GM21423 (cell line): ENCODE measurements around the gene SPATA1.
"Not testable (repeated sequence)": the region's sequence is repeated elsewhere in the genome, so short reads cannot be mapped to it uniquely, and the experiment has no call there.

ENCODE experiments used
- ATAC-seq: cut with Tn5 transposase; IDR thresholded peaks from one replicate; pipeline ENCODE4 v1.9.1; 2021; ENCODE audit warnings: mild to moderate bottlenecking, moderate library complexity; ENCODE audit not compliant: unreplicated experiment

Gene SPATA1

GRCh38 chr1:84584126-84584525, 77.9 kb downstream of the SPATA1 start:
- ATAC-seq = no peak

GRCh38 chr1:84585803-84586202, 79.6 kb downstream of the SPATA1 start:
- no peak for ATAC-seq

DNA sequence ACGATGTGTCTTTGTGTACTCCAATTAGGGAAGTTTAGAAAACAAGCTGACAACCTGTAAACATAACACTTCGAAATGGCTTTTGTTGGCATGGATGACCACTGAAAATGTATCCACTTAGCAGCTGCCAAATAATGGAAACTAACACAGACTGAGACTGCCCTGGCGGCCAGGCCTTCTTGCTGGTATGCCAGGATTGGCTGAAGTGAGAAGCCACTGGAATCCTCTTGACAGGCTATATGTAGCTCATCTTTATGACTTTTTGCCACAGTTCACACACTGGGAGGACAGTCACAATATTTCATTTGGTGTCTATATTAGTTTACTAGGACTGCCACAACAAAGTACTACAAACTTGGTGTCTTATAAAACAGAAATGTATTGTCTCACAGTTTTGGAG, 80.9 kb downstream of the SPATA1 start:
- no peak for ATAC-seq

DNA sequence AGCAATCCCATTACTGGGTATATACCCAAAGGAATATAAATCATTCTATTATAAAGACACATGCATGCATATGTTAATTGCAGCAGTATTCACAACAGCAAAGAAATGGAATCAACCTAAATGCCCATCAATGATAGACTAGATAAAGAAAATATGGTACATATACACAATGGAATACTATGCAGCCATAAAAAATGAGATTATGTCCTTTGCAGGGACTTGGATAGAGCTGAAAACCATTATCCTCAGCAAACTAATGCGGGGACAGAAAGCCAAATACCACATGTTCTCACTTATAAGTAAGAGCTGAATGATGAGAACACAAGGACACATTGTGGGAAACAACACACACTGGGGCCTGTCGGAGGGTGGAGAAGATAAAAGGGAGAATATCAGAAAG, 88.8 kb downstream of the SPATA1 start:
- not testable (repeated sequence) for ATAC-seq

DNA sequence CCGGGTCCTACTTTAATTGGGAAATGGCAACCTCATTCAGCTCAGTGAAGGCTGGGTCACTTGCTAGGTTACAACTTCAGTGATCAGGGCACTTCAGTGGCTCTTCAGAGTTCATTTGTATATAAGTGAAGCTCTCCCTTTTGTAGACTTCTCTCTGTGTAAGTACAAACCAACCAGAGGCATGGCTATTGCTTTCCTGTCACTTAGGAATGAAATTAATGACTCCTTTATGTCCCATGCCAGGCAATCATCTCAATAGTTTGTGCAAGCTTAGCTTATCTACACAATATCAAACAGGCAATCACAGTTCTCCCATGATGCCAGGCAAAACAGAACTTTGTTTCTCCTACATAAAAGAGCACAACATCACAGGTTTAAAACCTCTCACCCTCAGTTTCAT, 90.8 kb downstream of the SPATA1 start:
- no peak for ATAC-seq

DNA sequence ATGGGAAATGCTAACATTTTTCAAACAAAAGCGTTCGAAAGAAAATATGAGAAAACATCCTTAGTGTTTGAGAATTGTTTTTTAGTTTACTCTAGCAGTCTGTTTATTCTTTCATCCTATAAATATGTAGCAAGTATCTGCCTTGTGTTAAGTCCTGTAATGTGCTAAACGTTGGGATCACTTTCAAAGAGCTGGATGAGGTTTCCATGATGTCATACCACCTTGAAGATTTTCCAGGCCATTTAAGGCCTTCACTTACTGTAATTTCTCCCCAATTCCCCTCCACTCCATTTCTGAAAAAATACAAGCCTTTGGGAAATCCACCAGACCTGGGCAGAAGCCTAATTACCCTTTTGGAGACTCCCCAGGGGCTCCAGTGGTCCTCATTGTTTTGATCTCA, 92.2 kb downstream of the SPATA1 start:
- no peak for ATAC-seq

DNA sequence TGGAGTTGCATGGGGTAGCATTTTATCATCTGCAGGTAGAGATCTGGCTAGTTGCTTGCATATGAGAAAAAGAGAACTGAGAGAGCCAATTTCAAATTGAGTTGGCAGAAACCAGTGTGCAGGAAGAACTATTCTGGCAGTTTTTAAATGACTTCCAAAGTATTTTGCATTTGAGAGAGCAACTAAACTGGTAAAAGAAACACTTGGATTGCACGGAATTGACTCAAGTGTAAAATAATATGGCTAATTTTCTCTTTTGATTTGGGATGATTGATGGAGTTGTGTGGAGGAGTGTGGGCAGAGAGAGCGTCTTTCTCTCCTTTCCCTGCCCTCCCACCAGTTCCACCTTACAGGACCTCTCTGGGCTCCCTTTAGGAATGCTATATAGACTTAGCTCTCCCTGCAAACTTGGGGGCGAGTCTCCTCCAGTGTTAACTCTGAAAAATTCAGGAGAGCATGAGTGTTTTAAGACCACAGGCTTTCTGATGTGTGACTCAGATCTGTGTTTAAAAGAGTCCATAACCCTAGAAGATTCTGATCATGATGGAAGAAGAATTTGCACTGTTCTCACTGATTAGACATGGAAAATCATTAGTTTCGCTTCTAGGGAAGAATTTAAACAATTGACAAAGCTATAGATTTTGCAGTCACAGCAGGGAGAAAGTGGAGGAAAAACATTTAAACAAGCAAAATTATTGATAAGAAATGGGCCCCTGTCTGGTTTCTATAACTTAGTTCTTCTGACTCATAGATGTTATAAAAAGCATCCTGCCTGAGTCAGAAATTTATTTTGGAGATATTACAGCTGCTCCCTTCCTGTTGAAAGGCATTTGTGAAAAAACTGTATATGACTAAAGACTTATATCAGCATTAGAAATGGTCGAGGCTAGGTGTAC, 92.9 kb downstream of the SPATA1 start:
- ATAC-seq = peak; percentile 71

- no peak for ATAC-seq
Measured at GRCh38 chr1:84600796-84601195, 94.6 kb downstream of the SPATA1 start.

DNA sequence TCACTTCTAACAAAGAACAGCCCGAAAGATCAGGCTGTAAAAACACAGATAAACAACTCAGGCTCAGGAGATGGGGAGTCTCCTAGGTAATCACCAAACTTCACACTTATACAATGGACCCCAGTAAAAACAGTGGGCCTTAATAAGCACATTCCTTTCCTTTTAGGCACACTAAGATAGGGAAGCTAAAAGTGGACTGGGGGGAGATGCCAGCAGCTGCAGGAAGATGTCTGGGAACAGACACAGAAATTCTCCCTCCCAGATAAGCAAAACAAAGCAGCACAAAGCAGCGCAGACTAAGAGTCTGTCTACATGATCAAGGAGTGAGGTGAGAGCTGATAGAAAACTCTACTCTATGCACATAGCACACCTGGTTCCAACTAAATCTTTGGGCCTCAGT, 97.0 kb downstream of the SPATA1 start:
- no peak for ATAC-seq

- ATAC-seq = no peak
Measured at GRCh38 chr1:84603941-84604830, 98.0 kb downstream of the SPATA1 start.

DNA sequence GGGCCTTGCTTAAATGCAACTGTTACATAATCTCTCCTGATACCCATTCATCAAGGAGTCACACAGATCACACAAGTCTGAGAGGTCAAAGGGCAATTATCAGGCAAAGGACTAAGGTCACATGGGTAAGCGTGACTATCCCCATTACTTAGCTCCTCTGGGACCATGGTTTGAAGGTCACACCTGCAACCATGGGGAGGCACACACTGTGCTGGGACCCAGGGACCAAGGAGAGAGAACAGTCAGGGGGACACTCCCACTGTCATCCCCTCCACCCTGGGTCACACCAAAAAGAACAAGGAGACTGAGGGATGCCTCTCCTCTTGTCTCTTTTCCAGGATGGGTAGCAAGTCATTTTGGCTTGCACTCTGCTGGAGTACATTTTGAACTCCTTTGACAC, 99.0 kb downstream of the SPATA1 start:
- no peak for ATAC-seq

DNA sequence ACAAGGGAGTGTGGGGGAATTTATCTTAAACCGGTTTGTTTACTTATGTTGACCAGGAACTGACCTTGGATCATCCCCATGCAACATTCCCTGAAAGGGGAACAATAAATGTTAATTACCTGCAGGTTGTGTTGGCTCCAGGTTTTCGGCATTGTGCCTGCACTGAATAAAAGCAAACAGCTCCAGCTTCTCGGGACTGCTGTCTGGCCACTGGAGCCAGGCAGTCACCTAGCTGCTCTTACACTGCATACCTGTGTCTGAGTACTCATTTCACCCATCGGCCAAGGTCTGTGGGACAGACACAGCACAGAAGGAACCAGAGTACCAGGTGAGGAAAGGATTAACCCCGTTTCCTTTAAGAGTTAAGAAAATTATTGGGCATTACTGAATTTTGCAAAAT, 100.8 kb downstream of the SPATA1 start:
- ATAC-seq = no peak

- ATAC-seq = no peak
Measured at GRCh38 chr1:84611091-84611490, 104.9 kb downstream of the SPATA1 start.

DNA sequence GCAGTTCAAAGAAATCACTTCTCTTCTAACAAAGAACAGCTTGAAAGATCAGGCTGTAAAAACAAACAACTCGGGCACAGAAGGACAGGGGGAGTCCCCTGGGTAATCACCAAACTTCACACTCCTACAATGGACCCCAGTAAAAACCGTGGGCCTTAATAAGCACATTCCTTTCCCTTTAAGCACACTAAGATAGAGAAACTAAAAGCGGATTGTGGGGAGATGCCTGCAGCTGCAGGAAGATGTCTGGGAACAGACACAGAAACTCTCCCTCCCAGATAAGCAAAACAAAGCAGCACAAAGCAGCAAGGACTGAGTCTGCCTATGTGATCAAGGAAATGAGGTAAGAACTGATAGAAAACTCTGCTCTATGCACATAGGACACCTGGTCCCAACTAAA, 105.6 kb downstream of the SPATA1 start:
- ATAC-seq = no peak

GRCh38 chr1:84613026-84613425, 106.8 kb downstream of the SPATA1 start:
- ATAC-seq = no peak

DNA sequence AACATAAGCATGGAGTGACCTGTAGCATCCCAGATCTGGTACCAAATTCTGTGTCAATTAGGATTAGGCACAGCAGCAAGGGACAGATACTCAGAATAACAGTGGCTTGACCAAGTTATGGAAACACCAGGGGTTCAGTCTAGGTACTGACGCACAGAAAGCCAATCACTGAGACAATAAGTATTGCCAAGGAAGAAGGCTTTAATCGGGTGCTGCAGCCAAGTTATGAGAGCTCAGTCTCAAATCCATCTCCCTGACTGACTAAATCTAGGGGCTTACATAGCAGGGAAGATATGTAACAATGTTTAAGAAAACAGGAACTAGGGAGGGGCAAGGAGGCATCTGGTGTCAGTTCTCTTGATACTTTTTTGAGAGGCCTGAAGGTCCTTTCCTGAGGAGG, 107.7 kb downstream of the SPATA1 start:
- ATAC-seq = no peak

DNA sequence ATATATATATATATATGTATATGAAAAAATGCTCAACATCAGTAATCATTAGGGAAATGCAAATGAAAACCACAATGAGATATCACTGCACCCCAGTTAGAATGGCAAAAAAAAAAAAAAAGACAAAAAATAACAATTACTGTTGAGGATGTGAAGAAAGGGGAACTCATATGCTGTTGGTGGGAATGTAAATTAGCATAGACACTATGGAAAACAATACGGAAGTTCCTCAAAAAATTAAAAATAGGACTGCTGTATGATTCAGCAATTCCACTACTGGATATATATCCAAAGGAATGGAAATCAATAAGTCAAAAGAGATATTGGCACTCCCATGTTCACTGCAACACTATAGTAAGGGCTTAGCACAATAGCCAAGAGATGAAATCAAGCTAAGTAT, 109.6 kb downstream of the SPATA1 start:
- no peak for ATAC-seq
